Stimulated activated CD4-positive, alpha-beta T cell treated with anti-CD3 and anti-CD28 coated beads, TNF-alpha, amount 100 ng/mL, for 48 hours (primary cell): ENCODE data around the gene DYNLT1.
"Not testable (repeated sequence)": the region's sequence is repeated elsewhere in the genome, so short reads cannot be mapped to it uniquely, and the experiment has no call there.

Experiments
- DNase-seq, 3 donors: peaks; one replicate each; pipeline ENCODE4 v3.0.0-alpha.2; 2020; ENCODE audit warnings: low read depth in 3 of 3

The DYNLT1 gene

DNA sequence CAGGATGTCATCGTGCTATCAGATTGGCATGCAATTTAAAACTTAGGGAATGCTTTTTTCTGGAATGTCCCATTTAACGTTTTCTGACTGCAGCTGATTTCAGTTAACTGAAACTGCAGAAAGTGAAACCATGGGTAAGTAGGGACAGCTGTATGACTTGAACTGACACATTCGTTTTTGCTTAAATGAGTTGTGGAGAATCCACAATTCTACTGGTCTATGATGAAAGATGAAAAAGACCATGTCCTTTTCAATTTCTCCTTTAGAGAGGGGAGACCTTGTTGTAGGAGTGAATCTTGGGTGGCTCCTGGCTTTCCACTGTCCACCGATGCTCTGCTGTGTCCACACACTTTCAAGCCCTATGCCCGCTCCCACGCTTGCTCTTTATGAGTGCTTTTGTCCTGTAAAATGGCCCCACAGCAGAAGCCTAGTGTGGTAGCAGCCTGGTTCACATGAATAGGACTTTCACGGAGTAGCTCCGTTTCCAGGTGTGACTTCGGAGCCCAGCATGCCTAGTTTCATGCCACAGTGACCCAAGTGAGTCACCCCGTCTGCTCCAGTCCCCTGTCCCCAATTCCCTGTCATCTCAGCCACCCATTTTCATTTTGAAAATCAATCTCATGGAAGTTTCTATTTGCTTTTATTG is 21.9 kb downstream of the DYNLT1 start:
- no peak for DNase-seq

DNA sequence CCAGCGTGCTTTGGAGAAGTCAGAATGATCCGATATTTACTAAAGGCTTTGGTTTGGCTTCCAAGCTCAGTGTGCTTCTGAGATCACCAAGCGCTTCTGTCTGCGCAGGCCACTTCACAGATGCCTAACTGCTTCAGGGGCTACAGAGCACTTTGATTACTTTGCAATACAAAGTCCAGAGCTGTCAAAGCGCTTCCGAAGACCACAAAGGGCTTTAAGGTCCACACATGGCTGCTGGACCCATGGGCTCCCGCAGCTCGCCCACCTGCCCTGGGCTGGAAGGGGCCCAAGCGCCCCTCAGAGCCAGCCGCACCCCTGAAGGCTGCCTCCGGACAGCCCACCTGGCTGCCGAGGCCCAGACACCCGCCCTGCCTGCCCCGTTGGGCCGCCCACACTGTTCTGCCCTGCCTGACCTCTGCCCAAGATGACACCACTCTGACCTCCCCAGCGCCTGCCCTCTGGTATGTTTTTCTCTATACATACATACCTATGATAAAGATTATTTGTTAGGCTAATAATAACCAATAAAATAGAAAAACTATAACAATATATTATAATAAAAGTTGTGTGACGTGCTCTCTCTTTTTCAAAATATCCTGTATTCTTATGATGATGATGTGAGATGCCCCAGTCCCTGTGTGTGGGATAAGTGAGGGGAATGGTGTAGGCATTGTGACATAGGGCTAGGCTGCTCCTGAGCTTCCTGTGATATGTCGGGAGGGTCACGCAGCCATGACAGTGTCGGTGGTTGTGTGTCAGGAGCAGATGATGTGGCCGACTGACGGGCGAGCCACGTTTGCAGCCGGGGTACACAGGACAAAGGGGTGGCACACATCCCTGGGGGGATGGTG is 22.6 kb downstream of the DYNLT1 start:
- no peak for DNase-seq

GRCh38 chr6:158620963-158621693 is 23.4 kb downstream of the DYNLT1 start:
- DNase-seq: no peak

DNA sequence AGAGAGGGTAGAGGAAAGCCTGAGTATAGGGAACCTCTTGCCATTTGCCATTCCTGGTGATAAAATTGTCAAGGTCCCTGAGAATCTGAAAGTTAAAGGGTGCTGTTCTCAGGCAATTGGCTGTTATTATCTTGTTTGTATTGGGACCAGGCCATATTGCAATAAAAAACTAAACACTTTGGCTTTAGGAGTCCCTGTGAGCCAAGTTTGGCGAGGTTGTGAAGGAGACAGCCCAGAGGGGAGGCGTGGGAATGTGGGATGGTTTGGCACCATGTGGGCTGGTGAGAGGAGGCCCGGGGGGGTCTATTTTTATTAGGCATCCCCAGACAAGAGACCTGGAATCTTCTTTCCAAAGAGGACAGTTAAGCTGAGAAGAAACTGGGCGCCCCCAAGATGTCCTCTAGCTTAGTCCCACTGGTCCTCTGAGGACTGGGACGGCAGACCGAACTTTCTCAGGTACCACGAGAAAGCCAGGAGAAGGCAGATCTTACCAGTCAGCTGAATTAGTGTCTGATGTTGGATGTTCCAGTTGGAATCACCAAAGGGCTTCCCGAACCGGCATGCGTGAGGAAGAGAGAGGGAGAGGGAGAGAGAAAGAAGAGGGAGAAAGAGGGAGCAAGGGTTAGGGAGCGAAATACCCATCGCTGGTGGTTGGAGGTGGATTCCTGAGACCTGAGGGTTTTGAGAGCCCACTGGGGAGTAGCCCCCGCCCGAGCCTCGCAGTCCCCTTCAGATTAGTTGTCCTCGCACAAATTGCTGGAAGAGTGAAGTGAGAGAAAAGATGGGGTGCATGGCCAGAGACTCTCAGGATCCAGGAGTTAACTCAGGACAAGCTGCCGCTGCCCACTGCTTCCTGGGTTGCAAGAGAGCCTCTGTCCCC is 24.4 kb downstream of the DYNLT1 start:
- DNase-seq: no peak

DNA sequence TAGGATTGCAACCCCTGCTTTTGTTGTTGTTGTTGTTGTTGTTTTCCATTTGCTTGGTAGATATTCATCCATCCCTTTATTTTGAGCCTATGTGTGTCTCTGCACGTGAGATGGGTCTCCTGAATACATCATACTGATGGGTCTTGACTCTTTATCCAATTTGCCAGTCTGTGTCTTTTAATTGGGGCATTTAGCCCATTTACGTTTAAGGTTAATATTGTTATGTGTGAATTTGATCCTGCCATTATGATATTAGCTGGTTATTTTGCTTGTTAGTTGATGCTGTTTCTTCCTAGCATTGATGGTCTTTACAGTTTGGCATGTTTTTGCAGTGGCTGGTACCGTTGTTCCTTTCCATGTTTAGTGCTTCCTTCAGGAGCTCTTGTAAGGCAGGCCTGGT is 26.3 kb downstream of the DYNLT1 start:
- not testable (repeated sequence) for DNase-seq

GRCh38 chr6:158614606-158615005 is 29.9 kb downstream of the DYNLT1 start:
- not testable (repeated sequence) for DNase-seq

GRCh38 chr6:158611541-158612370 is 32.8 kb downstream of the DYNLT1 start:
- no peak for DNase-seq

GRCh38 chr6:158611039-158611438 is 33.5 kb downstream of the DYNLT1 start:
- DNase-seq: no peak

GRCh38 chr6:158610319-158610968 is 34.1 kb downstream of the DYNLT1 start:
- no peak for DNase-seq

- DNase-seq: no peak
Observed at GRCh38 chr6:158609455-158610155, 34.9 kb downstream of the DYNLT1 start.

- no peak for DNase-seq
Observed at GRCh38 chr6:158608221-158608620, 36.3 kb downstream of the DYNLT1 start.

GRCh38 chr6:158607411-158608170 is 37.0 kb downstream of the DYNLT1 start:
- DNase-seq: no peak

DNA sequence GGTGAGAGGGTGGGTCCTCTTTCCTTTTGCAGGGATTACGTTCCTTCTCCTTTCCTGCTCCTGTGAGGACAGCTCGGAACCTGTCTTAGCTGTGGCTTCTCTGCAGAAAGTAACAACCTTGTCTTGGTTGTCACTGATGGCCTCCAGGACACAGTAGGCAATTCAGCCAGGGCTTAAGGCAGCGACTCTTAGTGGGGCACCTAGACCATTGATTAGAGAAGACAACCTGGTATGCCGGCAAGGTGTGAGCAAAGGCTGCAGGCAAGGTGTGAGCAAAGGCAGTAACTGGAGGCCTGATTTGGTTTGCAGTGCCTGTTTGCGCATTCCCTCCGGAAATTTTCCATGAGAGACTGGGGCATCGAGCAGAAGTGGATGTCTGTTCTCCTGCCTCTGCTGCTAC is 37.6 kb downstream of the DYNLT1 start:
- DNase-seq: no peak

- DNase-seq: not testable (repeated sequence)
Observed at GRCh38 chr6:158606011-158606410, 38.5 kb downstream of the DYNLT1 start.

- peak; percentile 17 to 49 (median 22) for DNase-seq
Observed at GRCh38 chr6:158605266-158605878, 39.2 kb downstream of the DYNLT1 start.

DNA sequence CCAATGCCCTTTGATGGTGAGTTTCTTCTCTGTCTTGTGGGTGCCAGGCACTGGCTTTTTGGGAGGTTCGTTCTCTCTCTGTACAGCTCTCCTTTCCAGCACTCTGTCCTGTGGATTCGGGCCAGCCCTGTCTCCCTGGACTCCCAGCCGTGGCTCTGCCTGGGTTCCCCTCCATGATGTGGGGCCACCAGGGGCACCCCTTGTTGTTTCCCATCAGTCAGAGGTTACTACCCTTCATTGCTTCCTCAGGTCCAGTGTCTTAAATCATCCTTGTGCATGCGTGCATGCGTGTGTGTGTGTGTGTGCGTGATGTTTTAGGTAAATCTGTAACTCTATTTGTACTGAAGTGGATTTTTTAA is 40.5 kb downstream of the DYNLT1 start:
- no peak for DNase-seq

GRCh38 chr6:158603261-158604047 is 41.1 kb downstream of the DYNLT1 start:
- DNase-seq: no peak

DNA sequence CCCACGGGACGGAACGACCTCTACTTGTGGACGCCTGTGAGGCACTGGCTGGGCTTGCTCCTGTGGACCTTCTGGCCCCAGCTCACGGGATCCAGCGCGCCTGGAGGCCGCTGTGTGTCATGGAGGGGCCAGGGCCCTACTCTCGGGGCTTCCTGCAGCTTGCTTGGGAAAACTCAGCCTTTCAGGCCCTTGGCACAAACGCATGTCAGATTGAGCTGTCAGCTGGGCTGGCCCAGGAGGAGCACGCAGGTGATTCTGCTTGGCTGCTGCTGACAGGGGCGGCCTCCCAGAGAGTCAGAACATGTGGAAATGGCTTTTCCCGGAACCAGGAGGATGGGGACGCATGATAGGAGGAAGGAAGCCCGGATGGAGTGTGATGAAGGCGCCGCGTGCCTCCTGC is 44.9 kb downstream of the DYNLT1 start:
- no peak for DNase-seq
